Progenitor cell of endocrine pancreas (in vitro differentiated cells): ENCODE data around the gene LRRIQ3. TPM values are rescaled to one million over a fixed set of nuclear protein-coding genes. Genes with fewer than 3 reads are reported as not detected.

Experiments used
- DNase-seq: peaks from one replicate; pipeline ENCODE4 v3.0.0; 2021; ENCODE audit warnings: low spot score; ENCODE audit not compliant: unreplicated experiment
- H3K27ac Mint-ChIP-seq: 2 replicates; pipeline ENCODE4 v1.8.0; 2021; ENCODE audit warnings: mild to moderate bottlenecking, moderate library complexity, mixed read lengths
- H3K27me3 Mint-ChIP-seq: 2 replicates; pipeline ENCODE4 v1.8.0; 2021; ENCODE audit warnings: mixed read lengths
- H3K36me3 Mint-ChIP-seq: 2 replicates; pipeline ENCODE4 v1.8.0; 2022; ENCODE audit warnings: mixed read lengths; ENCODE audit not compliant: insufficient read depth
- H3K4me1 Mint-ChIP-seq: 2 replicates; pipeline ENCODE4 v1.8.0; 2021; ENCODE audit warnings: low read depth, mixed read lengths
- H3K4me3 Mint-ChIP-seq: 2 replicates; pipeline ENCODE4 v1.8.0; 2021; ENCODE audit warnings: low read depth, mild to moderate bottlenecking, moderate library complexity, mixed read lengths
- H3K9me3 Mint-ChIP-seq: 2 replicates; pipeline ENCODE4 v1.8.0; 2021; ENCODE audit warnings: low read depth, mixed read lengths
- CTCF ChIP-seq: fragments of 200-600 bp; sonication (generic); IDR thresholded peaks from one replicate; pipeline ENCODE4 v1.5.0; 2021; ENCODE audit warnings: antibody characterized with exemption, mild to moderate bottlenecking; ENCODE audit not compliant: unreplicated experiment
- long read RNA-seq: library from polyadenylated mRNA; unstranded; transcript quantifications from one replicate; pipeline ENCODE4 v2.0.0, GENCODE V29; 2020
- total RNA-seq: library from RNA; stranded (reverse); gene quantifications from 2 replicates; pipeline ENCODE4 v1.2.1, GENCODE V29; 2021

LRRIQ3 gene
- 1.0 and 1.4 TPM in 2 replicates for total RNA-seq
- long read RNA-seq, partial matches to known transcripts, result 2 of 4 reads
- long read RNA-seq, other reads (novel, unspliced or antisense), result 2 of 4 reads

GRCh38 chr1:74197657-74198552, at the start of gene LRRIQ3, which contains the start of gene FPGT:
LRRIQ3 (minus strand) TSS chr1:74198176; CDS start chr1:74183684, 14,492 bp downstream.
FPGT (plus strand) TSS chr1:74198242; CDS start chr1:74198279, 37 bp downstream.
- Mint-ChIP-seq H3K27me3 (no peaks in the 10 kb centered on the region), H3K36me3 (no peaks in the 10 kb centered on the region), H3K27ac (peak within 1 kb of the TSS; percentile 95), H3K4me1 (peaks cover 11% of the 10 kb centered on the region), H3K4me3 (peak within 1 kb of the TSS; percentile 87), H3K9me3 (no peaks in the 10 kb centered on the region)
- no peak for TF ChIP-seq CTCF
- peak; percentile 93 for DNase-seq

- H3K9me3 Mint-ChIP-seq, result peaks cover 2% of the 10 kb centered on the region
- no peak overlapping the region for H3K4me3 Mint-ChIP-seq
- no peak for DNase-seq
- H3K36me3 Mint-ChIP-seq, result no peaks in the 10 kb centered on the region
- H3K27me3 Mint-ChIP-seq, result no peaks in the 10 kb centered on the region
- H3K27ac Mint-ChIP-seq, result peak overlapping the region; percentile 42
- no peak for TF ChIP-seq CTCF
- H3K4me1 Mint-ChIP-seq, result peaks cover 8% of the 10 kb centered on the region
Measured at GRCh38 chr1:74246315-74246714, 48.3 kb upstream of the LRRIQ3 start.

- no peak overlapping the region for H3K27ac Mint-ChIP-seq
- peaks cover 2% of the 10 kb centered on the region for H3K9me3 Mint-ChIP-seq
- no peak overlapping the region for H3K4me3 Mint-ChIP-seq
- no peaks in the 10 kb centered on the region for H3K27me3 Mint-ChIP-seq
- DNase-seq, result no peak
- no peaks in the 10 kb centered on the region for H3K36me3 Mint-ChIP-seq
- no peak for TF ChIP-seq CTCF
- peaks cover 8% of the 10 kb centered on the region for H3K4me1 Mint-ChIP-seq
Measured at GRCh38 chr1:74245168-74245772, 47.3 kb upstream of the LRRIQ3 start.

- no peak for DNase-seq
- no peak for TF ChIP-seq CTCF
- Mint-ChIP-seq H3K27me3 (no peaks in the 10 kb centered on the region), H3K36me3 (no peaks in the 10 kb centered on the region), H3K4me1 (no peaks in the 10 kb centered on the region), H3K4me3 (no peak overlapping the region), H3K9me3 (no peaks in the 10 kb centered on the region), H3K27ac (no peak overlapping the region)
Measured at GRCh38 chr1:74237787-74238186, 39.8 kb upstream of the LRRIQ3 start.

GRCh38 chr1:74237035-74237434, 39.1 kb upstream of the LRRIQ3 start:
- Mint-ChIP-seq H3K27ac (no peak overlapping the region), H3K4me3 (no peak overlapping the region), H3K27me3 (no peaks in the 10 kb centered on the region), H3K4me1 (no peaks in the 10 kb centered on the region), H3K9me3 (no peaks in the 10 kb centered on the region), H3K36me3 (no peaks in the 10 kb centered on the region)
- DNase-seq, result no peak
- no peak for TF ChIP-seq CTCF
